A673 (cell line): Measurements from ENCODE around the gene CDH15.

ENCODE experiments used
- CTCF ChIP-seq: fragments of 300-800, 200-600 bp; sonication (generic); conservative IDR thresholded peaks from 2 replicates; pipeline ENCODE4 v1.5.1; 2017; ENCODE audit warnings: low read depth, mild to moderate bottlenecking, antibody characterized with exemption, low read length, moderate library complexity, mixed read lengths
- EZH2 ChIP-seq: fragments of 200-600 bp; sonication (generic); IDR thresholded peaks from 2 replicates; pipeline ENCODE4 v1.6.1; 2017; ENCODE audit warnings: borderline replicate concordance, low read depth, mild to moderate bottlenecking, mixed read lengths, antibody characterized with exemption, low read length; ENCODE audit not compliant: poor library complexity, severe bottlenecking

- TF ChIP-seq CTCF, result no peak
- no peak for TF ChIP-seq EZH2
Observed at GRCh38 chr16:89183463-89183862, 11.9 kb downstream of the CDH15 start.
